HG03103 (cell line): ENCODE measurements around the gene PSAPL1.

Experiments used
- ATAC-seq: cut with Tn5 transposase; IDR thresholded peaks from one replicate; pipeline ENCODE4 v1.9.1; 2021; ENCODE audit warnings: low read depth; ENCODE audit not compliant: unreplicated experiment

Gene PSAPL1, protein sequence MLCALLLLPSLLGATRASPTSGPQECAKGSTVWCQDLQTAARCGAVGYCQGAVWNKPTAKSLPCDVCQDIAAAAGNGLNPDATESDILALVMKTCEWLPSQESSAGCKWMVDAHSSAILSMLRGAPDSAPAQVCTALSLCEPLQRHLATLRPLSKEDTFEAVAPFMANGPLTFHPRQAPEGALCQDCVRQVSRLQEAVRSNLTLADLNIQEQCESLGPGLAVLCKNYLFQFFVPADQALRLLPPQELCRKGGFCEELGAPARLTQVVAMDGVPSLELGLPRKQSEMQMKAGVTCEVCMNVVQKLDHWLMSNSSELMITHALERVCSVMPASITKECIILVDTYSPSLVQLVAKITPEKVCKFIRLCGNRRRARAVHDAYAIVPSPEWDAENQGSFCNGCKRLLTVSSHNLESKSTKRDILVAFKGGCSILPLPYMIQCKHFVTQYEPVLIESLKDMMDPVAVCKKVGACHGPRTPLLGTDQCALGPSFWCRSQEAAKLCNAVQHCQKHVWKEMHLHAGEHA

DNA sequence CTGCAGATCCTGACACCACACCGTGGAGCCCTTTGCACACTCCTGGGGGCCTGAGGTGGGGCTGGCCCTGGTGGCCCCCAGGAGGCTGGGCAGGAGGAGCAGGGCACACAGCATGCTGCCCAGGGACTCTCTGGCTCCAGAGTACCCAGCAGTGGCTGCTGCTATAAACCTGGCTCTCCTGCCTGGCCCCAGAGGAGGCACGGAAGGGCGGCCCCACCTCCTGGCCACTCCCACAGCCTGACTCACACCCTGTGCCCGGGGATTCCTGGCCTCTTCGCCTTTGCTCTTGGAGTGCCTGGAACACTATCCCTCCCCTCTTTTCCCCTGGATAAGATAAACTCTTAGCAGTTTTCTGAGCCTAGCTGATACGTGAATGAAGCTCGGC lies at the start of gene PSAPL1:
Gene PSAPL1 (minus strand): TSS at position 165 of the 385 bp plus-strand sequence. CDS start 51 bp downstream, at position 114.
- ATAC-seq = no peak

DNA sequence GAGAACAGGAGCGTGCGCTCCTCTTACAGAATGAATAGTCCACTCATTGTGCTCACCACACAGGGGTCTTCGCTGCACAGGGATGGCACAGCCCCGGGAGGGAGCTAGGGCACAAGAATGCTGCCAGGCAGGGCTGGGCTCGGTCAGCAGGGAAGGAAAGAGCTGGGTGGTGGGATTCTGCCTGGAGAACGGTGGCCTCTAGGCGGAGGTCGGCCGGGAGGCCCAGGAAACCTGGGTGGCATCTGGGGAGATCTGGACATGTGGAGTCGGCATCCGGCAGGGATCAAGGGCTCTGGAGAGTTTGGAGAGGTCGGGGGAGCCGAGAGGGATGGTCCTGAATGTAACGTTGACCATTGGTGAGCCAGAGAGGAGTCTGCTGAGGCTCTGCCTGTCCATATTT lies 46.5 kb upstream of the PSAPL1 start:
- no peak for ATAC-seq

DNA sequence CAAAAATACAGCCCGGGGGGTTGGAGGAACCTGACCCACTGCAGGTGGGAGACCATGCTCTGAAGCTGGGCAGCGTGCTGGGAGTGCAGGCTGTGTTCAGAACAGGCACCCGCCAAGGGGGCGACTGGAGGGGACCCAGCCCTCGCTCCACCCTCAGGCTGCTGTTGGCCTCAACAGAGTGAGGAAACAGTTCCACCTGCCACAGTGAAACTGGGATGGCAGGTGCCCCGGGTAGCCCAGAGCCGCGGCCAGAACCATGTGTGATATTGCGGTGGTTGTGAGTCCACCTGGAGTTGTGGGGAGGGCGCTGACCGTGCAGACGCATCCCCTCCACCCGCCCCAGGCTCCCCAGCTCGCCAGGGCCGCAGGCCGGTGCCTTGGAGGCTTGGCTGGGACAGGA lies 45.7 kb upstream of the PSAPL1 start:
- no peak for ATAC-seq

GRCh38 chr4:7478665-7479064 lies 43.9 kb upstream of the PSAPL1 start:
- ATAC-seq = no peak

DNA sequence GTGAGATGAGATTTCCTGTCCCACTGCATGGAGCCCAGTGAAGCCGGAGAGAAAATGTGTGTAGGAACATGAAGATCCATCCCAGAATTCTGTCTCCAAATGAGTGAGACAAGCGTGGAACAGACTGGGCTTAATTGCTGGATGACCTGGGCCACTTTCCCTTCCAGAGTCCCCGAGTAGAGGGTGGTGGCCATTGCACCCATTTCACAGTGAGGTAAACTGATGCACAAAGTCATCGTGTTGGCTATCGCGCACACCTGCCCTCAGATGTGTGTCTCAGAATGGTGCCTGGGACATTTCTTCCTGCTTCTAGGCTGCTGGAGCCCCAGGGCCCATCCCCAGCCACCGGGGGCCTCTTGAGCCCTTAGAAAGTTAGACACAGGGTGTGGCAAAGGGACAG lies 43.0 kb upstream of the PSAPL1 start:
- ATAC-seq = no peak

DNA sequence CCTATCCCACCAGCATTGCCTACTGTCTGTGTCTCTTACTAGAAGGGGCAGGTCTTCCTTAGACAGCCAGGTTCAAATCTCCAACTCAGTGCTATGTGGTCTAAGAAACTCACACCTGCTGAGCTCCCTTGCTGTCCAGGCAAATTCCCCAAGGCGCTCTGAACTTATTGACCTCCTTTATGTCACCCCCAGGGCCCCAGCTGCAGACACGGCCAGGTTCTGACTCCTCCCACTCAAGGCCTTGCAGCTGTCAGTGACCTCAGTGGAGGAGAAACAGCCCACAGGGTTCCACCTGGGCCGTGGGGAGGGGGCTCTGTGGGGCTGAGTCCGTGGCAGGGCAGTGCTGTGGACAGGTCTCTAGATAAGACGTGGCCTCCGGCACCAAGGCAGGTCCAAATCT lies 42.1 kb upstream of the PSAPL1 start:
- no peak for ATAC-seq

GRCh38 chr4:7475207-7475606 lies 40.5 kb upstream of the PSAPL1 start:
- no peak for ATAC-seq

DNA sequence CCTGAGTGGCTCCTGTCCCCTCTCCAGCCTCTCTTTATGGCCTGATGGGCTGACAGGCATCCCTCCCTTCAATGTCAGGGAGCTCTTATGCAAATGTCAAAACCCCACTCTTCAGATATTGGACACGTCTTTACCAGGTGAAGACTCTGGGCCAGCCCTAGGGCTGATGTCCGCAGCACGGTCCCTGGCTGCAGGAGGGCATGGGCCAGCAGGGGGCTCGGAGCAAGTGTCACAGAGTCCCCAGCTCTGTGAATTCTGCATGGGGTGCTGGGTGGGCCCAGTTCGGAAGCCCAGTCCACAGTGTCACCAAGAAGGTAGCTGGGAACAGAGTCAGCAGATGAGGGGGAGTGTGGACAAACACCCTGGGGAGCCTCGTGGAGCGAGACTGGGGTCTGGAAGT lies 39.6 kb upstream of the PSAPL1 start:
- no peak for ATAC-seq

- no peak for ATAC-seq
Observed at GRCh38 chr4:7473081-7473480, 38.4 kb upstream of the PSAPL1 start.

DNA sequence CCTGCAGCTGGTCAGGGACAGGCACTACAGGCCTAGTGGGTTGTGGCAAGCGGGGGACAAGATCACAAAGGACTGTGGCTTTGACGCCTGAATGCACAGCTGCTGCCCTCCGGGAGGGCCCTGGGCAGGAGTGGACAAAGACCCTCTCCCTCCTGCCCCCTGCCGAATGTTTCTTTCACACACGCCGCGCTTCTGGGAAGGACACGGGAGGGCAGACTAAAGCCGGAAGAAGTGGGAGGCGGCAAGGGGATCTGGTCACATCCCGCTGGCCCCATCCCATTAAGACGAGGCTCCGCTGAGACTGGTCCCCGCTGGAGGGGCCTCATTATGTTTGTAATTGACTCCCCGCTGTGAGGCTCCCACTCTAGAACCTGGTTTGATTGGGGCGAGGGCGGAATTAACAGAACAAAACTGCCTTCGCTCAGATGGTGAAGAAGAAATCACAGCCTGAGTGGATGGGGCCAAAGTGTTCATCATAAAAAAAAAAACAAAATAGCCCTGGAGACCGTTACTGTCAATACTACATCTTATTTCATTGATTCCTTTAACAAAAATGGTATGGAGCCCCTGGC lies 37.8 kb upstream of the PSAPL1 start:
- ATAC-seq = no peak

DNA sequence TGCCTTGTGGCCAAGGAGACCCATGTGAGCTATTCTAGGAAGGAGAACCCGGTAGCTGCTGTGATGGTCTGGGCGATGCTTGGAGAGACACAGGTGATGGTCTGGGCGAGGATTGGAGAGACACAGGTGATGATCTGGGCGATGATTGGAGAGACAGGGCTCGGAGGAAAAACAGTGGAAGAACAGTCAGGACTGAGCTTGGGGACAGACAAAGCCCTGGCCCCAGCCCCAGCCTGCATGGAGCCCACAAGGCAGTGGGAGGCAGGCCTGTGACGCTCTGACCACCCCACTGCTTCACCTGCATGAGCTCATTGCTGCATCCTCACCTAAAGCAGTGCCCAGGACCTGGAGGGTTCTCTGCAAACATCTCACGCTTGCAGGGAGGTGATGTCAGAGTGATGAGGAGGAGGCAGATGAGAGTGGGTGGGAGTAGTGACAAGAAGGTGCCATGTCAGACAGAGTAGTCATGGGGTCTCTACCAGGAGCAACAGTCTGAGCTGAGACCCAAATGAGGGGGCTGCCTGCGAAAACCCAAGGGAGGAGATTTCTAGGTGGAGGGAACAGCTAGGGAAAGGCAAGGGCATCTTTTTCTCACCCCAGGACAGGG lies 35.9 kb upstream of the PSAPL1 start:
- ATAC-seq = no peak

DNA sequence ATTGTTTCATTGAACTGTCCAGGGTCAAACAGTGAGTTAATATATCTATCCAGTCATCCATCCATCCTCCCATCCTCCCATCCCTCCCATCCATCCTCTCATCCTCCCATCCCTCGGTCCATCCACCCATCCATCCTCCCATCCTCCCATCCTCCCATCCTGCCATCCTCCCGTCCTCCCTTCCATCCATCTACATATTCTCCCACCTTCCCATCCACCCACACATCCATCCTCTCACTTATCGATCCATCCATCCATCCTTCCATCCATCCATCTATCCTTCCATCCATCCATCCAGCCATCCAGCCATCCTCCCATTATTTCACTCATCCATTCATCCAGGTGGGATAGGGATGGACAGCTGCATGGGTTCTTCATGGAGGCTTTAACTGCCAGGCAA lies 35.4 kb upstream of the PSAPL1 start:
- ATAC-seq = no peak

DNA sequence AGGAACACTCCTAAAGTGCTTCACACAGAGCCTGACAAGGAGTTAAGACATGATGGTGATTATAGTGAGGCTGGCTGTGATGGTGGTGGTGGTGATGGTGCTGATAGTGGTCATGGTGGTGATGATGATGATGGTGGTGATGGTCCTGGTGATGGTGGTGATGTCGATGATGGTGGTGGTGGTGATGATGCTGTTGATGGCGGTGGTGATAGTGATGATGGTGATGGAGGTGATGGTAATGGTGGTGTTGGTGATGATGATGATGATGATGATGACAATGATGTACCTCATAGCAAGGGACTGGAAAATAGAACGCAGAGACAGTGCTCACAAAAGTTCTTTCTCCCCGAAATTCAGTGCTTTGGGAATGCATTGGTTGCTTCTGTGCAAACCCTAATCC lies 34.3 kb upstream of the PSAPL1 start:
- no peak for ATAC-seq

DNA sequence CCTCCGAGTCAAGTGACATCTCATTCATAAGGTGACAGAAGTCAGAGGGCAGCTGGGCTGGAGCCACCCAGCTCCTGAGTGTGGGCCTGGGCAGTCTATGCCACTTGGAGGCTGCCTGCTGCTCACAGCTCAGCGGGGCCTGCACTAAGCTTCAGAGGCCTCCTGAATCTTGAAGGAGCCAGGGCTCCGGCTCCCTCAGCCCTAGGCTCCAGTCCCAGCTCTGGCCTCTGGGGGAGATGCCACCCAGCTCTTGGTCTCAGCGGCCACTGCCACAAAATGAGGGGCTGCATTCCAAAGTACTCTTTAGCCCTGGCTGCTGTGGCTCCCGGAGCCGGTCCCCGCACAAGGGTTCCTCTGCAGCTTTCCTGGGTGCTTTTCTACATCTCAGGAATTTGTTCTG lies 32.7 kb upstream of the PSAPL1 start:
- ATAC-seq = no peak

DNA sequence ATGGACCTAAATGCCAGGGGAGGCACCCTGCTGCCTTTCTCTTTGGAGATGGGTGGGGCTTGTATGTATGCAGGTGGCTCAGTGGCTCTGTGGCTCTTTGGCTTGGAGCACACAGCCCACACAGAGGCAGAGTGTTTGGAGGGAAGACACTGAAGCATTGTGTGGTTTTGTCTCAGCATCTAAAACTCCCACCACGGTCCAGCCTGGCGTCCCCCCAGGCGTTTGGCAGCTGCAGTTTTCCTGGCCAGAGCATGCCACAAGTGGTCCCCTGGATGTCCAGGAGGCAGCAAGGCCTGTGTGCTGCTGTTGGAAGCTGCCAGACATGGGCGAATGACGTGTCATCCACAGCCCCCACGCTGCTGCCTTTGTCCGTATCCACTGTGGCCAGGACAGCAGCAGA lies 32.2 kb upstream of the PSAPL1 start:
- no peak for ATAC-seq

GRCh38 chr4:7466215-7466614 lies 31.5 kb upstream of the PSAPL1 start:
- ATAC-seq = no peak

DNA sequence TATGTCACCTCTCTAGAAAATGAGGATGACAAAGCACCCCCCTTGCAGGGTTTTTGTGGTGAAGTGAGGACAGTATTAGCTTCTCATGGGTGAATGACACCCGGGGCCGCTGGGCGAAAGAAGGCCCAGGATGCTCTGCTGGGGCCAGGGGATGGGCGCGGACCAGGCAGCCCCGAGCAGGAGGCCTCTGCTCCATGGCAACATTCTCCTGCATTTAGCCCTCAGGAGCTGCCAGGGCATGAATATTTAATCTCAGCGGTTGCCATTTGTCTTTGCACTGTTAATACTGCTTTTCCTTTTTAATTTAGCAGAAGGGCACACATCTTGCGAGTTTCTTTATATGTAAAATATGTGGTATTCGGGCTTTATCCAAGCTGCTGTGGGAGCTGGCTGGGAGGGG lies 30.3 kb upstream of the PSAPL1 start:
- no peak for ATAC-seq

- no peak for ATAC-seq
Observed at GRCh38 chr4:7464259-7464655, 29.5 kb upstream of the PSAPL1 start.

- ATAC-seq = no peak
Observed at GRCh38 chr4:7463566-7464258, 29.0 kb upstream of the PSAPL1 start.

DNA sequence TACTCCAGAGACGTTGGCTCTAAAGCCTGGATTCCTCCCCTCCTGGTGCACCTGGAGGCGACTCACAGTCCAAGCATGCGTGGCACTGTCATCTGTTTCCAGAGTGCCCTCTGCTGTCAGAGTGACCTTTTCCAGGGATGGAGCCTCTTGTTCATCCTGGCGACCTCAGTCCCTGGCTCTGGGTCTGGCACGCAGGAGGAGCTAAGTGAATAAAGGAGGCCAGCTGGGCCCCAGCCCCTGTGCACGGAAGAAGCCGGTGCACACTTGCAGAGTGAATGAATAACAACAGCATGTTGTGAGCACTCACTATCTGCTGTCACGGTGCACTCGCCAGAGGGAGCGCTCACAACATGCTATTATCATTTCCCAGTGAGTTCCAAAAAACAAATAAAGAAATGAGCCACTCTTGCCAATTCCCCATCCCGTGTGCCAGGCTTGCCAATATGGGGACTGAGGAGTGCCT lies 27.8 kb upstream of the PSAPL1 start:
- no peak for ATAC-seq

DNA sequence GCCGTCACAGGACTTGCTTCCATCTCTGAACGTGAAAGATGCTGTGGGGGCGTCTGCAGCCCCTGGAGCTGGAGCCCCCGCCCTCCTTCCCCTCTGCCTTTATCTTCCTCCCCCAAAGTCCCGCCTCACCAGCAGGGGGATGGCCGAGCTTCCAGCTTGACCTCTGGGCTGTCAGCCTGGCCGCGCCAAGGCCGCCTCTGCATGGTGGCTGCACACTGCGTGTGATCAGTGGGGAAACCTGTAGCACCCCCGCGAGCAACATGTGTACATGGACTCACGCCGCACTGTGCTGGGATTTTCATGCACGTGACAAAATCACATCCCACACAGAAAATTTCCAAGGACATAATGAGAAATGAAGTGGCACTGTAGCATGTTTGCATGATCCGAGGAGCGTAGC lies 26.5 kb upstream of the PSAPL1 start:
- ATAC-seq = no peak
